SK-N-SH treated with all-trans-retinoic acid at 6 μM for 48 hours (cell line): ENCODE results near the gene SRXN1.

Experiments used
- ATAC-seq: fragments of 200-7000 bp; cut with Tn5 transposase; 3 replicates; pipeline ENCODE4 v1.9.1; 2020; ENCODE audit warnings: mild to moderate bottlenecking, moderate library complexity
- ARNTL ChIP-seq: fragments of 450-650 bp; formaldehyde crosslinking; IDR thresholded peaks from 2 replicates; pipeline ENCODE4 v1.5.0; 2020; ENCODE audit warnings: low read depth, mild to moderate bottlenecking, moderate library complexity, borderline replicate concordance
- BACH2 ChIP-seq: fragments of 250-450 bp; sonication (Bioruptor Pico); IDR thresholded peaks from 2 replicates; pipeline ENCODE4 v1.9.0; 2021; ENCODE audit warnings: mild to moderate bottlenecking, borderline replicate concordance
- CSDC2 ChIP-seq: fragments of 250-450 bp; sonication (Bioruptor Pico); IDR thresholded peaks from 2 replicates; pipeline ENCODE4 v1.5.0; 2020; ENCODE audit warnings: mild to moderate bottlenecking, moderate library complexity
- ESRRG ChIP-seq: fragments of 250-450 bp; sonication (Bioruptor Pico); IDR thresholded peaks from 2 replicates; pipeline ENCODE4 v1.6.1; 2021; ENCODE audit warnings: mild to moderate bottlenecking
- GLIS3 ChIP-seq: fragments of 250-450 bp; sonication (Bioruptor Pico); IDR thresholded peaks from 2 replicates; pipeline ENCODE4 v1.5.0; 2020; ENCODE audit warnings: mild to moderate bottlenecking, moderate library complexity
- ISL1 ChIP-seq: fragments of 250-450 bp; sonication (Bioruptor Pico); IDR thresholded peaks from 2 replicates; pipeline ENCODE4 v2.1.2; 2022; ENCODE audit warnings: mild to moderate bottlenecking, moderate library complexity
- SNAI2 ChIP-seq: fragments of 250-450 bp; sonication (Bioruptor Pico); IDR thresholded peaks from 2 replicates; pipeline ENCODE4 v1.5.0; 2020; ENCODE audit warnings: mild to moderate bottlenecking, moderate library complexity
- TCF4 ChIP-seq: fragments of 250-450 bp; sonication (Bioruptor Pico); IDR thresholded peaks from 2 replicates; pipeline ENCODE4 v1.8.0; 2021; ENCODE audit warnings: mild to moderate bottlenecking, moderate library complexity, borderline replicate concordance
- TOX ChIP-seq: fragments of 250-450 bp; sonication (Bioruptor Pico); IDR thresholded peaks from 2 replicates; pipeline ENCODE4 v1.8.0; 2021; ENCODE audit warnings: mild to moderate bottlenecking, moderate library complexity, borderline replicate concordance
- ZC3H10 ChIP-seq: fragments of 250-450 bp; sonication (Bioruptor Pico); IDR thresholded peaks from 2 replicates; pipeline ENCODE4 v1.5.1; 2021; ENCODE audit warnings: mild to moderate bottlenecking, moderate library complexity
- ZFP3 ChIP-seq: fragments of 250-450 bp; sonication (Bioruptor Pico); IDR thresholded peaks from 2 replicates; pipeline ENCODE4 v1.5.0; 2020; ENCODE audit warnings: mild to moderate bottlenecking, moderate library complexity
- ZFP30 ChIP-seq: fragments of 450-650 bp; formaldehyde crosslinking; IDR thresholded peaks from 2 replicates; pipeline ENCODE4 v1.5.0; 2022; ENCODE audit warnings: mild to moderate bottlenecking, moderate library complexity
- ZNF565 ChIP-seq: fragments of 450-650 bp; formaldehyde crosslinking; conservative IDR thresholded peaks from 2 replicates; pipeline ENCODE4 v1.5.0; 2020; ENCODE audit warnings: low read depth, mild to moderate bottlenecking, moderate library complexity
- ZNF70 ChIP-seq: fragments of 450-650 bp; formaldehyde crosslinking; IDR thresholded peaks from 2 replicates; pipeline ENCODE4 v1.5.0; 2020; ENCODE audit warnings: mild to moderate bottlenecking, moderate library complexity
- ZNF8 ChIP-seq: fragments of 450-650 bp; formaldehyde crosslinking; IDR thresholded peaks from 2 replicates; pipeline ENCODE4 v1.5.0; 2020; ENCODE audit warnings: mild to moderate bottlenecking, moderate library complexity
- TF ChIP-seq, protein P1 (sequence below): fragments of 250-450 bp; sonication (Bioruptor Pico); IDR thresholded peaks from 2 replicates; pipeline ENCODE4 v1.8.0; 2020; ENCODE audit warnings: mild to moderate bottlenecking, moderate library complexity, borderline replicate concordance
- TF ChIP-seq, protein P2 (sequence below): fragments of 250-450 bp; sonication (Bioruptor Pico); IDR thresholded peaks from 2 replicates; pipeline ENCODE4 v1.8.0; 2021; ENCODE audit warnings: low read depth, mild to moderate bottlenecking, moderate library complexity, borderline replicate concordance
- TF ChIP-seq, protein P3 (sequence below): fragments of 250-450 bp; sonication (Bioruptor Pico); IDR thresholded peaks from 2 replicates; pipeline ENCODE4 v1.5.1; 2021; ENCODE audit warnings: mild to moderate bottlenecking, moderate library complexity
- TF ChIP-seq, protein P4 (sequence below): fragments of 250-450 bp; sonication (Bioruptor Pico); IDR thresholded peaks from 2 replicates; pipeline ENCODE4 v1.5.1; 2020; ENCODE audit warnings: low read depth, mild to moderate bottlenecking, moderate library complexity

The SRXN1 gene

DNA sequence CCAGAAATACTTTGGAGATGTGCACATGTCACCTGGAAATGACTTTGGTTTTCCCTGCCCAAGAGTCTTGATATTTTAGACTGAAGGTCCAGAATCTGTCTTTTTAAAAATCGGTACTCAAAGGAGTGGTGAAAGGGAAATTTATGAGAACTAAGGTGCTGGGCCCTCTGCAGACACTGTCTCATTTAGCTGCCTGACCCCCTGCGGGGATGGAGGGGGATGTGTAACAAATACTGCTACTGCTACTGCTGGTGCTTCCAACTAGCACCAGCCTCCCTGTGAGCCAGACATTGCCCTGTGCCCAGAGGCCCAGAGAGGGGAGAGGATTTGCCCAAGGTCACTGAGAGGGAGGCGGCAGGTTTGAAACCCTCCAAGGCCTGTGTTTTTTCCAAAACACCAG lies 15.6 kb upstream of the SRXN1 start:
- TF ChIP-seq, protein P1, sequence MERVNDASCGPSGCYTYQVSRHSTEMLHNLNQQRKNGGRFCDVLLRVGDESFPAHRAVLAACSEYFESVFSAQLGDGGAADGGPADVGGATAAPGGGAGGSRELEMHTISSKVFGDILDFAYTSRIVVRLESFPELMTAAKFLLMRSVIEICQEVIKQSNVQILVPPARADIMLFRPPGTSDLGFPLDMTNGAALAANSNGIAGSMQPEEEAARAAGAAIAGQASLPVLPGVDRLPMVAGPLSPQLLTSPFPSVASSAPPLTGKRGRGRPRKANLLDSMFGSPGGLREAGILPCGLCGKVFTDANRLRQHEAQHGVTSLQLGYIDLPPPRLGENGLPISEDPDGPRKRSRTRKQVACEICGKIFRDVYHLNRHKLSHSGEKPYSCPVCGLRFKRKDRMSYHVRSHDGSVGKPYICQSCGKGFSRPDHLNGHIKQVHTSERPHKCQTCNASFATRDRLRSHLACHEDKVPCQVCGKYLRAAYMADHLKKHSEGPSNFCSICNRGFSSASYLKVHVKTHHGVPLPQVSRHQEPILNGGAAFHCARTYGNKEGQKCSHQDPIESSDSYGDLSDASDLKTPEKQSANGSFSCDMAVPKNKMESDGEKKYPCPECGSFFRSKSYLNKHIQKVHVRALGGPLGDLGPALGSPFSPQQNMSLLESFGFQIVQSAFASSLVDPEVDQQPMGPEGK (CRISPR knock-in tag): no peak
- TF ChIP-seq, protein P2, sequence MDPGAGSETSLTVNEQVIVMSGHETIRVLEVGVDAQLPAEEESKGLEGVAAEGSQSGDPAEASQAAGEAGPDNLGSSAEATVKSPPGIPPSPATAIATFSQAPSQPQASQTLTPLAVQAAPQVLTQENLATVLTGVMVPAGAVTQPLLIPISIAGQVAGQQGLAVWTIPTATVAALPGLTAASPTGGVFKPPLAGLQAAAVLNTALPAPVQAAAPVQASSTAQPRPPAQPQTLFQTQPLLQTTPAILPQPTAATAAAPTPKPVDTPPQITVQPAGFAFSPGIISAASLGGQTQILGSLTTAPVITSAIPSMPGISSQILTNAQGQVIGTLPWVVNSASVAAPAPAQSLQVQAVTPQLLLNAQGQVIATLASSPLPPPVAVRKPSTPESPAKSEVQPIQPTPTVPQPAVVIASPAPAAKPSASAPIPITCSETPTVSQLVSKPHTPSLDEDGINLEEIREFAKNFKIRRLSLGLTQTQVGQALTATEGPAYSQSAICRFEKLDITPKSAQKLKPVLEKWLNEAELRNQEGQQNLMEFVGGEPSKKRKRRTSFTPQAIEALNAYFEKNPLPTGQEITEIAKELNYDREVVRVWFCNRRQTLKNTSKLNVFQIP (CRISPR knock-in tag): no peak
- TF ChIP-seq CSDC2 (CRISPR knock-in tag) (no peak), ZNF70 (CRISPR knock-in tag) (no peak), ARNTL (CRISPR knock-in tag) (no peak), GLIS3 (CRISPR knock-in tag) (no peak), ZFP3 (CRISPR knock-in tag) (no peak), SNAI2 (CRISPR knock-in tag) (no peak), ZNF8 (CRISPR knock-in tag) (no peak), TOX (CRISPR knock-in tag) (no peak), TCF4 (CRISPR knock-in tag) (no peak), ESRRG (CRISPR knock-in tag) (no peak), ZNF565 (CRISPR knock-in tag) (no peak), ZFP30 (CRISPR knock-in tag) (no peak)
- TF ChIP-seq, protein P3, sequence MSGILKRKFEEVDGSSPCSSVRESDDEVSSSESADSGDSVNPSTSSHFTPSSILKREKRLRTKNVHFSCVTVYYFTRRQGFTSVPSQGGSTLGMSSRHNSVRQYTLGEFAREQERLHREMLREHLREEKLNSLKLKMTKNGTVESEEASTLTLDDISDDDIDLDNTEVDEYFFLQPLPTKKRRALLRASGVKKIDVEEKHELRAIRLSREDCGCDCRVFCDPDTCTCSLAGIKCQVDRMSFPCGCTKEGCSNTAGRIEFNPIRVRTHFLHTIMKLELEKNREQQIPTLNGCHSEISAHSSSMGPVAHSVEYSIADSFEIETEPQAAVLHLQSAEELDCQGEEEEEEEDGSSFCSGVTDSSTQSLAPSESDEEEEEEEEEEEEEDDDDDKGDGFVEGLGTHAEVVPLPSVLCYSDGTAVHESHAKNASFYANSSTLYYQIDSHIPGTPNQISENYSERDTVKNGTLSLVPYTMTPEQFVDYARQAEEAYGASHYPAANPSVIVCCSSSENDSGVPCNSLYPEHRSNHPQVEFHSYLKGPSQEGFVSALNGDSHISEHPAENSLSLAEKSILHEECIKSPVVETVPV (CRISPR knock-in tag): no peak
- no peak for ATAC-seq

DNA sequence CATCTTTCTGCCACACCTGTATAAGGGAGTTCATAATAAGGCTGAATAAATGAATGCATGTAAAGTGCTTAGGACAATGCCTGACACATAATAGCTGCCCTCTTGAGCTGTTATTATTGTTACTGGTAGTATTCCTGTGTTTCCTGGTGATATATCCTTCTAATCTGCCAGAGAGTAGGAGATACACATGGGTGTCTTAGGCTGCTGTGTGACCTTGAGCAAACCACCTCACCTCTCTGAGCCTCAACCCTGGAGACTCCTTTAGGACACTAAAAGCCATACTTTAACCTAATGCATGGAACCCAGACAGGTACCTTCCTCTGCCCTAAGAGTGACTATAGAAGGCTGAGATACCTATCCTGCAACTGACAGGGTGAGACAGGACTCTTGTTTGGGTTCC lies 15.1 kb upstream of the SRXN1 start:
- no peak for ATAC-seq
- TF ChIP-seq ISL1 (CRISPR knock-in tag) (no peak), GLIS3 (CRISPR knock-in tag) (no peak), ARNTL (CRISPR knock-in tag) (no peak), ESRRG (CRISPR knock-in tag) (no peak), ZC3H10 (CRISPR knock-in tag) (no peak), BACH2 (CRISPR knock-in tag) (no peak), ZNF565 (CRISPR knock-in tag) (no peak), ZFP3 (CRISPR knock-in tag) (no peak), ZFP30 (CRISPR knock-in tag) (no peak)
- TF ChIP-seq, protein P4, sequence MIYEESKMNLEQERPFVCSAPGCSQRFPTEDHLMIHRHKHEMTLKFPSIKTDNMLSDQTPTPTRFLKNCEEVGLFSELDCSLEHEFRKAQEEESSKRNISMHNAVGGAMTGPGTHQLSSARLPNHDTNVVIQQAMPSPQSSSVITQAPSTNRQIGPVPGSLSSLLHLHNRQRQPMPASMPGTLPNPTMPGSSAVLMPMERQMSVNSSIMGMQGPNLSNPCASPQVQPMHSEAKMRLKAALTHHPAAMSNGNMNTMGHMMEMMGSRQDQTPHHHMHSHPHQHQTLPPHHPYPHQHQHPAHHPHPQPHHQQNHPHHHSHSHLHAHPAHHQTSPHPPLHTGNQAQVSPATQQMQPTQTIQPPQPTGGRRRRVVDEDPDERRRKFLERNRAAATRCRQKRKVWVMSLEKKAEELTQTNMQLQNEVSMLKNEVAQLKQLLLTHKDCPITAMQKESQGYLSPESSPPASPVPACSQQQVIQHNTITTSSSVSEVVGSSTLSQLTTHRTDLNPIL (CRISPR knock-in tag): no peak
- TF ChIP-seq, protein P2 (CRISPR knock-in tag): no peak
- TF ChIP-seq, protein P1 (CRISPR knock-in tag): no peak
